IMR-90 (cell line): ENCODE measurements around the gene EXOC3L4. TPM values are rescaled to one million over a fixed set of nuclear protein-coding genes. Genes with fewer than 3 reads are reported as not detected.

Experiments
- ATAC-seq: fragments of 200-7000 bp; cut with Tn5 transposase; 2 replicates; pipeline ENCODE4 v1.9.1; 2020; ENCODE audit warnings: low read depth, mild to moderate bottlenecking, moderate library complexity
- BruUV-seq: library from RNA; stranded (reverse); fragments of 400-500 nt; replicated peaks from 2 replicates; lab custom pipeline; 2021; lab: Mats Ljungman, UMichigan
- CTCF ChIA-PET: fragments of 300-600 bp; formaldehyde crosslinking; extraction: SDS; loops from one replicate; lab custom pipeline; 2021; ENCODE audit warnings: antibody characterized with exemption; lab: Yijun Ruan, JAX
- POLR2A ChIA-PET: fragments of 300-600 bp; sonication (Branson Sonifier 250); formaldehyde crosslinking; loops from one replicate; lab custom pipeline; 2022; ENCODE audit warnings: antibody characterized with exemption; ENCODE audit not compliant: unreplicated experiment; lab: Charles Lee
- DNase-seq: peaks from one replicate; pipeline ENCODE4 v3.0.0; 2013
- H2AFZ ChIP-seq: replicated peaks from 2 replicates; pipeline ENCODE3; 2013; ENCODE audit warnings: low read length, mild to moderate bottlenecking; ENCODE audit not compliant: poor library complexity
- H2AK5ac ChIP-seq: 2 replicates; pipeline ENCODE4 v1.6.1; 2013; ENCODE audit warnings: low read depth, low read length, inconsistent platforms
- H2AK9ac ChIP-seq: replicated peaks from 2 replicates; pipeline ENCODE3; 2013; ENCODE audit warnings: mild to moderate bottlenecking, low read depth, low read length, moderate library complexity; ENCODE audit not compliant: poor library complexity
- H2BK120ac ChIP-seq: 2 replicates; pipeline ENCODE4 v1.6.1; 2013; ENCODE audit warnings: low read depth, low read length, inconsistent platforms
- H2BK15ac ChIP-seq: 3 replicates; pipeline ENCODE4 v1.6.1; 2013; ENCODE audit warnings: low read depth, low read length, inconsistent platforms
- H2BK20ac ChIP-seq: 2 replicates; pipeline ENCODE4 v1.6.1; 2013; ENCODE audit warnings: low read depth, mild to moderate bottlenecking, inconsistent platforms, low read length, moderate library complexity
- H2BK5ac ChIP-seq: 2 replicates; pipeline ENCODE4 v1.6.1; 2013; ENCODE audit warnings: mild to moderate bottlenecking, low read depth, low read length, inconsistent platforms; ENCODE audit not compliant: poor library complexity, severe bottlenecking
- H3K14ac ChIP-seq: replicated peaks from 2 replicates; pipeline ENCODE4 v1.6.1; 2013; ENCODE audit warnings: low read depth, low read length, inconsistent platforms
- H3K18ac ChIP-seq: 2 replicates; pipeline ENCODE4 v1.6.1; 2013; ENCODE audit warnings: low read depth, low read length, control low read depth
- H3K23ac ChIP-seq: 2 replicates; pipeline ENCODE4 v1.6.1; 2013; ENCODE audit warnings: low read depth, low read length, inconsistent platforms
- H3K27ac ChIP-seq: 2 replicates; pipeline ENCODE4 v1.5.1; 2013; ENCODE audit warnings: mild to moderate bottlenecking, control low read depth, low read length; ENCODE audit not compliant: insufficient read depth
- H3K27me3 ChIP-seq: 2 replicates; pipeline ENCODE4 v1.6.1; 2013; ENCODE audit warnings: low read length; ENCODE audit not compliant: control insufficient read depth, insufficient read depth
- H3K36me3 ChIP-seq: 2 replicates; pipeline ENCODE4 v1.6.1; 2013; ENCODE audit warnings: low read length, mixed read lengths; ENCODE audit not compliant: control insufficient read depth, insufficient read depth
- H3K4ac ChIP-seq: 2 replicates; pipeline ENCODE4 v1.6.1; 2013; ENCODE audit warnings: low read depth, low read length, inconsistent platforms
- H3K4me1 ChIP-seq: 2 replicates; pipeline ENCODE4 v1.6.1; 2013; ENCODE audit warnings: low read length, mixed read lengths; ENCODE audit not compliant: control insufficient read depth, insufficient read depth
- H3K4me2 ChIP-seq: 2 replicates; pipeline ENCODE4 v1.6.1; 2013; ENCODE audit warnings: low read depth, mild to moderate bottlenecking, control low read depth, low read length, moderate library complexity
- H3K4me3 ChIP-seq: 2 replicates; pipeline ENCODE4 v1.5.1; 2013; ENCODE audit warnings: low read depth, mild to moderate bottlenecking, control low read depth, low read length, moderate library complexity; ENCODE audit not compliant: insufficient read depth
- H3K56ac ChIP-seq: 2 replicates; pipeline ENCODE4 v1.6.1; 2013; ENCODE audit warnings: low read length, inconsistent platforms; ENCODE audit not compliant: insufficient read depth; ENCODE audit errors: extremely low read depth
- H3K79me1 ChIP-seq, 2 experiments: 2 replicates each; pipeline ENCODE4 v1.6.1; 2013; ENCODE audit warnings: low read length in 2 of 2, inconsistent platforms in 1 of 2, low read depth in 1 of 2
- H3K9ac ChIP-seq: 2 replicates; pipeline ENCODE4 v1.6.1; 2013; ENCODE audit warnings: low read depth, low read length, control low read depth
- H3K9me1 ChIP-seq: 2 replicates; pipeline ENCODE4 v1.6.1; 2013; ENCODE audit warnings: low read length, inconsistent platforms; ENCODE audit not compliant: insufficient read depth
- H3K9me3 ChIP-seq: 2 replicates; pipeline ENCODE4 v1.6.1; 2013; ENCODE audit warnings: low read length; ENCODE audit not compliant: control insufficient read depth, insufficient read depth
- H4K20me1 ChIP-seq: 2 replicates; pipeline ENCODE4 v1.6.1; 2013; ENCODE audit warnings: low read length, inconsistent platforms; ENCODE audit not compliant: insufficient read depth
- H4K5ac ChIP-seq: 2 replicates; pipeline ENCODE4 v1.6.1; 2013; ENCODE audit warnings: mild to moderate bottlenecking, low read depth, low read length, control low read depth
- H4K8ac ChIP-seq, 2 experiments: 2 replicates each; pipeline ENCODE4 v1.6.1; 2013; ENCODE audit warnings: low read depth in 2 of 2, low read length in 2 of 2, control low read depth in 1 of 2, inconsistent platforms in 1 of 2
- H4K91ac ChIP-seq: 2 replicates; pipeline ENCODE4 v1.6.1; 2013; ENCODE audit warnings: low read depth, low read length, inconsistent platforms; ENCODE audit not compliant: insufficient read depth
- CEBPB ChIP-seq: IDR thresholded peaks from 2 replicates; pipeline ENCODE4 v1.6.1; 2012; ENCODE audit warnings: low read depth, low read length, improper control_type of control experiment
- ELK1 ChIP-seq: fragments of 150-350 bp; IDR thresholded peaks from 2 replicates; pipeline ENCODE4 v1.6.1; 2016; ENCODE audit warnings: low read depth, mild to moderate bottlenecking, low read length, moderate library complexity, borderline replicate concordance
- MAFK ChIP-seq: IDR thresholded peaks from 2 replicates; pipeline ENCODE4 v1.6.1; 2012; ENCODE audit warnings: low read depth, low read length, improper control_type of control experiment
- MAZ ChIP-seq: IDR thresholded peaks from 2 replicates; pipeline ENCODE4 v1.6.1; 2012; ENCODE audit warnings: low read depth, mild to moderate bottlenecking, low read length, improper control_type of control experiment, moderate library complexity, borderline replicate concordance
- MXI1 ChIP-seq: IDR thresholded peaks from 2 replicates; pipeline ENCODE4 v1.6.1; 2012; ENCODE audit warnings: low read depth, mild to moderate bottlenecking, low read length, moderate library complexity, borderline replicate concordance
- RAD21 ChIP-seq: IDR thresholded peaks from 2 replicates; pipeline ENCODE4 v1.6.1; 2012; ENCODE audit warnings: low read length, improper control_type of control experiment
- RCOR1 ChIP-seq: IDR thresholded peaks from 2 replicates; pipeline ENCODE4 v1.6.1; 2012; ENCODE audit warnings: mild to moderate bottlenecking, low read length, improper control_type of control experiment; ENCODE audit not compliant: insufficient replicate concordance
- RFX5 ChIP-seq: IDR thresholded peaks from 2 replicates; pipeline ENCODE4 v1.8.0; 2012; ENCODE audit warnings: low read depth, mild to moderate bottlenecking, low read length, moderate library complexity
- SMC3 ChIP-seq: fragments of 150-350 bp; IDR thresholded peaks from 2 replicates; pipeline ENCODE4 v1.6.1; 2016; ENCODE audit warnings: low read depth, mild to moderate bottlenecking, antibody characterized with exemption, low read length, moderate library complexity
- WGBS, 2 experiments: methylation state at CpG; one replicate each; pipeline versions ENCODE4 v1.1.5 to v1.1.7; 2013; ENCODE audit warnings: missing lambda C conversion rate in 2 of 2; ENCODE audit not compliant: insufficient read length in 1 of 2; ENCODE audit errors: extremely low coverage in 2 of 2; 5-methylcytosine and 5-hydroxymethylcytosine counted together
- dilution Hi-C: fragments of 300-500 bp; cut with HindIII; formaldehyde crosslinking; loops from one replicate; pipeline ENCODE4 v1.14.3; 2018; ENCODE audit warnings: low sequenced_read_pairs; ENCODE audit not compliant: unreplicated experiment
- in situ Hi-C: fragments of 300-500 bp; cut with MboI; formaldehyde crosslinking; loops from 3 replicates; pipeline ENCODE4 v1.14.3; 2019; ENCODE audit warnings: low sequenced_read_pairs, inconsistent platforms, mixed read lengths
- intact Hi-C: fragments of 100-400 bp; cut with micrococcal nuclease; formaldehyde crosslinking; loops from 2 replicates; pipeline ENCODE4 v1.10.0; 2022
- polyA plus RNA-seq, 3 experiments: library from polyadenylated mRNA; depleted of rRNA; stranded (reverse); fragments of >200 nt; gene quantifications; 2 replicates each; pipeline ENCODE4 v1.2.3, GENCODE V29; 2012; ENCODE audit warnings: low replicate concordance in 1 of 3
- total RNA-seq: library from RNA; depleted of rRNA; stranded (reverse); fragments of >200 nt; gene quantifications from 2 replicates; pipeline ENCODE4 v1.2.3, GENCODE V29; 2012

The EXOC3L4 gene
- total and polyA plus RNA-seq, 2 of the 4 experiments (the other 2 are of a cell fraction) = not detected

DNA sequence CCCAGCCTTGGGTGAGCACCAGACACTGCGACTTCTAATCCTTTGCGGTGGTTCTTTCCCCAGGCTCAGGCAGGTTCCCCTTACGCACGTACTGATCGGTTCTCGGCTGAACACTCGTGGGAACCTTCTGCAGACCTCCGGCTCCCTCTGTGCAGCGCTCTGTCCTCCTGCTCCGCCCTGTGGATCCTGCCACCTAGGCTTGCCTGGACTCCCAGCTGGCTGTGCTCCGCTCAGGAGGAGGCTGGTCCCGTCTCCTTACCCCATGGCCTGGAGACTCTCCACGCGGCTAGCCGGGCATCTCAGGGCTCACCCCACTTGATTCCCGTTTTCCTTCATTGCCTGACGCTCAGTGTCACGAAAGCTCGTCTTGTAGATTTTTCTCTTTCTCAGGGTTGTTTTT is 63.4 kb downstream of the EXOC3L4 start:
- H4K8ac ChIP-seq = no peak overlapping the region
- no peak overlapping the region for H2AK5ac ChIP-seq
- H2BK20ac ChIP-seq = no peak overlapping the region
- no peak overlapping the region for H3K4me2 ChIP-seq
- H2BK5ac ChIP-seq = no peak overlapping the region
- H3K27me3 ChIP-seq = peaks cover 49% of the 10 kb centered on the region
- no peak overlapping the region for H3K56ac ChIP-seq
- no peak overlapping the region for H4K5ac ChIP-seq
- no peak overlapping the region for H2BK120ac ChIP-seq
- ChIA-PET CTCF (interaction anchor here (0.6 kb wide), 1 partner anchor 8 kb away, joined by 6 read pairs; no protein-coding TSS in a partner anchor), POLR2A (no interaction called here)
- no peak overlapping the region for H4K91ac ChIP-seq
- 90% methylated on average over 11 of the region's 19 CpGs; no CpG with 5 or more reads in 1 of the 2 experiments for WGBS, 2 experiments
- no peak overlapping the region for H3K14ac ChIP-seq
- H3K79me1 ChIP-seq = no peaks in the 10 kb centered on the region
- H2AFZ ChIP-seq = peak overlapping the region; percentile 21
- no peak overlapping the region for H3K4ac ChIP-seq
- BruUV-seq = no TSS peak
- H3K9me3 ChIP-seq = 0 out of 2 replicates have a peak, but pooled peaks cover 3% of the 10 kb centered on the region
- no peak overlapping the region for H2BK15ac ChIP-seq
- H3K9me1 ChIP-seq = no peaks in the 10 kb centered on the region
- TF ChIP-seq MAZ (no peak), SMC3 (no peak), ELK1 (no peak), RFX5 (no peak), CEBPB (no peak), RAD21 (no peak), MAFK (no peak), MXI1 (no peak), RCOR1 (no peak)
- no peak for ATAC-seq
- H3K18ac ChIP-seq = no peak overlapping the region
- H3K4me3 ChIP-seq = no peak overlapping the region
- peaks cover 2% of the 10 kb centered on the region; the same call in 1 of the 2 replicates for H3K4me1 ChIP-seq
- H3K23ac ChIP-seq = no peak overlapping the region
- no peaks in the 10 kb centered on the region for H4K20me1 ChIP-seq
- no peak overlapping the region for H3K9ac ChIP-seq
- H2AK9ac ChIP-seq = no peak overlapping the region
- no peak overlapping the region for H3K27ac ChIP-seq
- dilution Hi-C loops = no loop called here
- no peaks in the 10 kb centered on the region for H3K36me3 ChIP-seq
- no peak for DNase-seq
- intact Hi-C loops = no loop called here
- in situ Hi-C loops = no loop called here
